BE2C (cell line): ENCODE data around the gene SPRED3.

Experiments used
- DNase-seq: peaks from one replicate; pipeline ENCODE4 v3.0.0-alpha.2; 2020
- H3K27me3 ChIP-seq: fragments of 250-450 bp; sonication (Bioruptor Pico); 2 replicates; pipeline ENCODE4 v1.5.1; 2020; ENCODE audit warnings: mild to moderate bottlenecking
- H3K36me3 ChIP-seq: fragments of 250-450 bp; sonication (Bioruptor Pico); 2 replicates; pipeline ENCODE4 v1.5.1; 2020; ENCODE audit warnings: mild to moderate bottlenecking
- H3K4me1 ChIP-seq: fragments of 250-450 bp; sonication (Bioruptor Pico); 2 replicates; pipeline ENCODE4 v1.5.1; 2020
- H3K4me3 ChIP-seq: 2 replicates; pipeline ENCODE4 v1.5.1; 2011; ENCODE audit warnings: low read depth, low read length
- H3K9me3 ChIP-seq: fragments of 250-450 bp; sonication (Bioruptor Pico); 2 replicates; pipeline ENCODE4 v1.5.1; 2020
- TF ChIP-seq, protein P1 (sequence below): IDR thresholded peaks from 2 replicates; pipeline ENCODE4 v1.5.1; 2012; ENCODE audit warnings: mild to moderate bottlenecking, low read depth, low read length

Gene SPRED3

GRCh38 chr19:38352611-38353010 is 35.9 kb upstream of the SPRED3 start:
- DNase-seq = no peak
- Histone ChIP-seq H3K36me3 (no peaks in the 10 kb centered on the region), H3K4me1 (no peaks in the 10 kb centered on the region), H3K27me3 (peaks cover 2% of the 10 kb centered on the region; the same call in 1 of the 2 replicates), H3K9me3 (no peaks in the 10 kb centered on the region), H3K4me3 (no peak overlapping the region)
- TF ChIP-seq, protein P1, sequence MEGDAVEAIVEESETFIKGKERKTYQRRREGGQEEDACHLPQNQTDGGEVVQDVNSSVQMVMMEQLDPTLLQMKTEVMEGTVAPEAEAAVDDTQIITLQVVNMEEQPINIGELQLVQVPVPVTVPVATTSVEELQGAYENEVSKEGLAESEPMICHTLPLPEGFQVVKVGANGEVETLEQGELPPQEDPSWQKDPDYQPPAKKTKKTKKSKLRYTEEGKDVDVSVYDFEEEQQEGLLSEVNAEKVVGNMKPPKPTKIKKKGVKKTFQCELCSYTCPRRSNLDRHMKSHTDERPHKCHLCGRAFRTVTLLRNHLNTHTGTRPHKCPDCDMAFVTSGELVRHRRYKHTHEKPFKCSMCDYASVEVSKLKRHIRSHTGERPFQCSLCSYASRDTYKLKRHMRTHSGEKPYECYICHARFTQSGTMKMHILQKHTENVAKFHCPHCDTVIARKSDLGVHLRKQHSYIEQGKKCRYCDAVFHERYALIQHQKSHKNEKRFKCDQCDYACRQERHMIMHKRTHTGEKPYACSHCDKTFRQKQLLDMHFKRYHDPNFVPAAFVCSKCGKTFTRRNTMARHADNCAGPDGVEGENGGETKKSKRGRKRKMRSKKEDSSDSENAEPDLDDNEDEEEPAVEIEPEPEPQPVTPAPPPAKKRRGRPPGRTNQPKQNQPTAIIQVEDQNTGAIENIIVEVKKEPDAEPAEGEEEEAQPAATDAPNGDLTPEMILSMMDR = no peak

DNA sequence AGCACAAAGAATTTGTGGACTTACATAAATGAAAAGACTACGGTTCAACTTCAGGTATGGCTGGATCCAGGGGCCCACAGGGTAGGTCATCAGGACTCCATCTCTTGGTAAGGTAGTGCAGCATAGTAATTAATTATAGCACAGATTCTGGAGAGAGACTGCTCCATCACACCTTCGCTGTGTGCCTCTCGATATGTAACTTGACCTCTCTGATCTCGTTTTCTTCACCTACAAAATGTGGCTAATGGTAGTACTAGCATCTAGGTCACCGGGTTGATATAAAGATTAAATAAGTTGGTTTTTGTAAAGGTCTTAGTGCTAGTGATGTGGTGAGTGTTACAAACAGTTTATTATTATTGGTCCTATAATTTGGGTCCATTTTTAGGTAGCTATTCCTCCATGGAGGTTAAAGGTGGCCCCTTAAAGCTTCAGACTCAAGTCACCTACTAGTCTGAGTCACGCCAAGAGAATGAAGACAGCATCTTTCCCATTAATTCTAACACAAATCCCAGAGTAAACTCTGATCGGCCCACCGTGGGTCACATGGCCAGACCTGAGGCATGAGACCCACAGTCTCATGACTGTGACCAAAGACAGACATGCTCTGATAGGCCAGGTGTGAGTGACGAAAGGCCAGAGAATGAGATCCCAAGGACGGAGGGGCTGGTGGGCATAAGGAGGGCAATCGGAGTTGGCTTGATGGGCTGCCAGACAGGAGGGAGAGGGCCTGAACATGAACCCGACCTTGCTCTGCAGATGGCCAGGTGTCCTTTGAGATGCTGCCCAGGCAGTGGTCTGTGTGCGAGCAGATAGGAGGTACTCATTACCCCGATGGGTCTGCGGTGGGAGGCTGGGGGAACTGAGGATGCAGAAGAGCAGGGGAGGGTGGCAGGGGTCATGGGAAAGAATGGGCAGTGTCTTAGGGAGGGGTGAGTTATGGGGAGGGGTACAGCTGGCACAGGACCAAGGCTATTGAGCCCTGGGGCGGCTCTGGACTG is 32.5 kb upstream of the SPRED3 start:
- H3K27me3 ChIP-seq = peaks cover 33% of the 10 kb centered on the region

DNA sequence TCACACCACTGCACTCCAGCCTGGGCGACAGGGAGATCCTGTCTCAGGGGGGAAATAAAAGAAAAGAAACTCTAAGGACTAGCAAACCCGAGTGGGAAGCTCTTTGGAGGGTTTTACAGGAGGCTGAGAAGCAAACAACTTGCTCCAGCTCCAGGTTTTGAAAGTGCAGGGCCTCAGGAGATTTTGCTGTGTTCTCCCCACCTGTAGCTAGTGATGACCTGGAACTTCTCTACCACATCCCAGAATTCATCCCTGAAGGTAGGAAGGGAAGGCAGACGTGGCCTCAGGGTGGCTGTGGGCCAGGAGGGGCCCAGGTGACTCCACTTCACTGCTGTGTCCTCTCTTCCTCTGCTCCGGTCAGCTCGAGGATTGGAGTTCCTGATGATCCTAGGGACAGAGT is 30.4 kb upstream of the SPRED3 start:
- Histone ChIP-seq H3K4me3 (no peak overlapping the region), H3K27me3 (peaks cover 39% of the 10 kb centered on the region), H3K36me3 (no peaks in the 10 kb centered on the region), H3K4me1 (no peaks in the 10 kb centered on the region), H3K9me3 (no peaks in the 10 kb centered on the region)
- DNase-seq = no peak
- TF ChIP-seq, protein P1 = no peak

More for the DNA sequence above, 32.5 kb upstream of the SPRED3 start:
- Histone ChIP-seq H3K9me3 (no peaks in the 10 kb centered on the region), H3K4me1 (no peaks in the 10 kb centered on the region), H3K4me3 (no peak overlapping the region), H3K36me3 (no peaks in the 10 kb centered on the region)
- TF ChIP-seq, protein P1 = no peak
- no peak for DNase-seq

- Histone ChIP-seq H3K4me3 (no peak overlapping the region), H3K27me3 (peaks cover 39% of the 10 kb centered on the region), H3K9me3 (no peaks in the 10 kb centered on the region), H3K4me1 (no peaks in the 10 kb centered on the region), H3K36me3 (no peaks in the 10 kb centered on the region)
- DNase-seq = no peak
- TF ChIP-seq, protein P1 = no peak
These were observed 29.1 kb upstream of the SPRED3 start for GRCh38 chr19:38359242-38360021.

DNA sequence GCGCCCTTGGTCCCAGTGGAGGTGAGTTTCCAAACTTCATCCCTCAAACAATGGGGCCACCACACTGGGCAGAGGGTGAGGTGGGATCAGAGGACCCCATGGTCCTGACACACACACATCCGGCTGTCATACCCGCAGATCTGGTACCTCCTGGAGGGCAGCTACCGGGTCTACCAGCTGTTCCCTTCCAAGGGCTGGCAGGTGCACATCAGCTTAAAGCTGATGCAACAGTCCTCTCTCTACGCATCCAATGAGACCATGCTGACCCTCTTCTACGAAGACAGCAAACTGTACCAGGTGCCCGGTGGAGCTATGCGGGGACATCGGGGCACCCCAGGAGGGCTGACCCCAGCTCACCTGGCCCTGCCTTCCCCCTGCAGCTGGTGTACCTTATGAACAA is 28.1 kb upstream of the SPRED3 start:
- DNase-seq = no peak
- Histone ChIP-seq H3K27me3 (peaks cover 39% of the 10 kb centered on the region), H3K36me3 (no peaks in the 10 kb centered on the region), H3K9me3 (no peaks in the 10 kb centered on the region), H3K4me3 (no peak overlapping the region), H3K4me1 (no peaks in the 10 kb centered on the region)
- TF ChIP-seq, protein P1 = no peak
